Urothelium cell line (cell line): ENCODE measurements around the gene NR2F1-AS1.
"Not testable (repeated sequence)": the region's sequence is repeated elsewhere in the genome, so short reads cannot be mapped to it uniquely, and the experiment has no call there.

Experiments used
- DNase-seq: peaks from one replicate; pipeline ENCODE4 v3.0.0; 2011; ENCODE audit warnings: low spot score, mixed read lengths
- FAIRE-seq: peaks from 2 replicates; lab custom pipeline; 2011; peaks lifted over from hg19 to GRCh38; lab: Jason Lieb, UNC

NR2F1-AS1 gene

GRCh38 chr5:93402451-93402850 lies 178.6 kb downstream of the NR2F1-AS1 start:
- no peak for DNase-seq
- no peak for FAIRE-seq

- no peak for FAIRE-seq
- DNase-seq, result no peak
These were observed 179.3 kb downstream of the NR2F1-AS1 start for GRCh38 chr5:93401634-93402213.

GRCh38 chr5:93399675-93400074 lies 181.3 kb downstream of the NR2F1-AS1 start:
- DNase-seq, result no peak
- FAIRE-seq, result no peak

GRCh38 chr5:93395971-93396379 lies 185.0 kb downstream of the NR2F1-AS1 start:
- FAIRE-seq, result no peak
- no peak for DNase-seq

- no peak for DNase-seq
- FAIRE-seq, result no peak
These were observed 186.0 kb downstream of the NR2F1-AS1 start for GRCh38 chr5:93395010-93395409.

- FAIRE-seq, result no peak
- DNase-seq, result no peak
These were observed 186.7 kb downstream of the NR2F1-AS1 start for GRCh38 chr5:93394301-93394700.

- FAIRE-seq, result not testable (repeated sequence)
These were observed 189.8 kb downstream of the NR2F1-AS1 start for GRCh38 chr5:93391169-93391568.

GRCh38 chr5:93385655-93386054 lies 195.4 kb downstream of the NR2F1-AS1 start:
- DNase-seq (no peak), FAIRE-seq (no peak)

More at GRCh38 chr5:93391169-93391568, 189.8 kb downstream of the NR2F1-AS1 start:
- DNase-seq, result not testable (repeated sequence)

- DNase-seq (no peak), FAIRE-seq (no peak)
These were observed 196.0 kb downstream of the NR2F1-AS1 start for GRCh38 chr5:93384995-93385394.

- no peak for FAIRE-seq
- no peak for DNase-seq
These were observed 197.0 kb downstream of the NR2F1-AS1 start for GRCh38 chr5:93384026-93384425.

- no peak for FAIRE-seq
- no peak for DNase-seq
These were observed 198.7 kb downstream of the NR2F1-AS1 start for GRCh38 chr5:93382188-93382825.

- no peak for DNase-seq
- no peak for FAIRE-seq
These were observed 200.0 kb downstream of the NR2F1-AS1 start for GRCh38 chr5:93381057-93381456.

- no peak for FAIRE-seq
- no peak for DNase-seq
These were observed 202.9 kb downstream of the NR2F1-AS1 start for GRCh38 chr5:93378073-93378472.

GRCh38 chr5:93371893-93372292 lies 209.1 kb downstream of the NR2F1-AS1 start:
- no peak for FAIRE-seq
- DNase-seq, result no peak

GRCh38 chr5:93364378-93364777 lies 216.6 kb downstream of the NR2F1-AS1 start:
- no peak for FAIRE-seq
- DNase-seq, result no peak

- FAIRE-seq (no peak), DNase-seq (no peak)
These were observed 220.5 kb downstream of the NR2F1-AS1 start for GRCh38 chr5:93360436-93361088.

- no peak for FAIRE-seq
- no peak for DNase-seq
These were observed 221.1 kb downstream of the NR2F1-AS1 start for GRCh38 chr5:93359960-93360305.
